Activated CD4-positive, alpha-beta T cell treated with anti-CD3 and anti-CD28 coated beads for 36 hours (primary cell): Measurements from ENCODE around the gene ALDH1A2. TPM values are rescaled to one million over a fixed set of nuclear protein-coding genes. Genes with fewer than 3 reads are reported as not detected.

ENCODE experiments used
- ATAC-seq: fragments of 200-7000 bp; cut with Tn5 transposase; one replicate; pipeline ENCODE4 v1.10.0; 2021; ENCODE audit warnings: mild to moderate bottlenecking, moderate library complexity
- CTCF ChIA-PET: fragments of 350-600 bp; sonication (Branson Sonifier 250); formaldehyde crosslinking; loops from one replicate; lab custom pipeline; 2021; ENCODE audit warnings: antibody characterized with exemption; lab: Charles Lee
- POLR2A ChIA-PET: fragments of 350-600 bp; sonication (Branson Sonifier 250); formaldehyde crosslinking; loops from one replicate; lab custom pipeline; 2021; ENCODE audit warnings: antibody characterized with exemption, inconsistent platforms; lab: Charles Lee
- DNase-seq: peaks from one replicate; pipeline ENCODE4 v3.0.0-alpha.2; 2020
- H3K27ac Mint-ChIP-seq: one replicate; pipeline ENCODE4 v1.8.0; 2021; ENCODE audit warnings: mixed read lengths
- H3K27me3 Mint-ChIP-seq: one replicate; pipeline ENCODE4 v1.8.0; 2021; ENCODE audit warnings: mixed read lengths
- H3K36me3 Mint-ChIP-seq: one replicate; pipeline ENCODE4 v1.8.0; 2021; ENCODE audit warnings: low read depth, mixed read lengths
- H3K4me1 Mint-ChIP-seq: one replicate; pipeline ENCODE4 v1.8.0; 2021; ENCODE audit warnings: mixed read lengths
- H3K4me3 Mint-ChIP-seq: one replicate; pipeline ENCODE4 v1.8.0; 2021; ENCODE audit warnings: mild to moderate bottlenecking, moderate library complexity, mixed read lengths
- H3K9me3 Mint-ChIP-seq: one replicate; pipeline ENCODE4 v1.8.0; 2021; ENCODE audit warnings: low read depth, mixed read lengths
- intact Hi-C, 2 experiments: fragments of 100-400 bp; cut with DNase I in 1 of 2; cut with micrococcal nuclease in 1 of 2; formaldehyde crosslinking; loops; one replicate each; pipeline versions ENCODE4 v1.14.2 to v1.15.1; 2022 to 2024; cut with DNase I, micrococcal nuclease
- total RNA-seq, 2 experiments: library from RNA; stranded (reverse); gene quantifications; one replicate each; pipeline ENCODE4 v1.2.3, GENCODE V29; 2021

Gene ALDH1A2
- total RNA-seq, 2 experiments from 2014 or later = not detected

- no peak overlapping the region for H3K4me3 Mint-ChIP-seq
- intact Hi-C loops = loop anchor here (2.0 to 10.0 kb wide), 3 partner anchors 199 to 504 kb away; no protein-coding TSS in a partner anchor
- CTCF ChIA-PET = interaction anchor here (0.5 to 7.4 kb wide), 14 partner anchors 9 to 1168 kb away, joined by 3 to 107 read pairs (median 3); no protein-coding TSS in a partner anchor
- POLR2A ChIA-PET = no interaction called here
- no peaks in the 10 kb centered on the region for H3K36me3 Mint-ChIP-seq
- peaks cover 3% of the 10 kb centered on the region for H3K4me1 Mint-ChIP-seq
- H3K27me3 Mint-ChIP-seq = peaks cover 45% of the 10 kb centered on the region
- no peak overlapping the region for H3K27ac Mint-ChIP-seq
- ATAC-seq = peak; percentile 84
- H3K9me3 Mint-ChIP-seq = no peaks in the 10 kb centered on the region
- peak; percentile 72 for DNase-seq
Observed at GRCh38 chr15:58066042-58066867, 744 bp upstream of the ALDH1A2 start.

- Mint-ChIP-seq H3K9me3 (no peaks in the 10 kb centered on the region), H3K4me3 (peak overlapping the region; percentile 21), H3K36me3 (no peaks in the 10 kb centered on the region), H3K27ac (no peak overlapping the region), H3K27me3 (peaks cover 42% of the 10 kb centered on the region), H3K4me1 (peaks cover 3% of the 10 kb centered on the region)
- peak; percentile 7 for DNase-seq
- POLR2A ChIA-PET = no interaction called here
- intact Hi-C loops = loop anchor here in 1 of 2 experiments (5.0 to 10.0 kb wide), 3 partner anchors 117 to 503 kb away; no protein-coding TSS in a partner anchor
- CTCF ChIA-PET = interaction anchor here (0.6 to 7.4 kb wide), 2 partner anchors 104 to 200 kb away, joined by 3 to 107 read pairs; no protein-coding TSS in a partner anchor
- ATAC-seq = no peak
Observed at GRCh38 chr15:58064980-58065444, 499 bp downstream of the ALDH1A2 start.

- H3K4me3 Mint-ChIP-seq = no peak overlapping the region
- no peaks in the 10 kb centered on the region for H3K36me3 Mint-ChIP-seq
- intact Hi-C loops = loop anchor here in 1 of 2 experiments (5.0 to 10.0 kb wide), 2 partner anchors 118 to 320 kb away; no protein-coding TSS in a partner anchor
- no peaks in the 10 kb centered on the region for H3K9me3 Mint-ChIP-seq
- DNase-seq (no peak), ATAC-seq (no peak)
- peaks cover 43% of the 10 kb centered on the region for H3K27me3 Mint-ChIP-seq
- no peak overlapping the region for H3K27ac Mint-ChIP-seq
- POLR2A ChIA-PET = no interaction called here
- CTCF ChIA-PET = interaction anchor here (0.6 to 7.4 kb wide), 4 partner anchors 45 to 221 kb away, joined by 3 to 107 read pairs (median 4); no protein-coding TSS in a partner anchor
- peaks cover 3% of the 10 kb centered on the region for H3K4me1 Mint-ChIP-seq
Observed at GRCh38 chr15:58064082-58064979, 1.2 kb downstream of the ALDH1A2 start.

- Mint-ChIP-seq H3K27me3 (peaks cover 45% of the 10 kb centered on the region), H3K27ac (no peak overlapping the region)
Observed at GRCh38 chr15:58063614-58064013, 1.9 kb downstream of the ALDH1A2 start.

GRCh38 chr15:58062983-58063382 lies 2.5 kb downstream of the ALDH1A2 start:
- no peaks in the 10 kb centered on the region for H3K9me3 Mint-ChIP-seq
- peaks cover 47% of the 10 kb centered on the region for H3K27me3 Mint-ChIP-seq
- CTCF ChIA-PET = interaction anchor here (1.4 kb wide), 1 partner anchor 202 kb away, joined by 4 read pairs; no protein-coding TSS in a partner anchor
- intact Hi-C loops = loop anchor here in 1 of 2 experiments (5.0 to 10.0 kb wide), 2 partner anchors 119 to 318 kb away; no protein-coding TSS in a partner anchor
- H3K36me3 Mint-ChIP-seq = no peaks in the 10 kb centered on the region
- DNase-seq = no peak
- H3K4me1 Mint-ChIP-seq = peaks cover 3% of the 10 kb centered on the region
- no peak overlapping the region for H3K27ac Mint-ChIP-seq
- H3K4me3 Mint-ChIP-seq = no peak overlapping the region
- POLR2A ChIA-PET = no interaction called here
- no peak for ATAC-seq

More at GRCh38 chr15:58063614-58064013, 1.9 kb downstream of the ALDH1A2 start:
- Mint-ChIP-seq H3K4me3 (no peak overlapping the region), H3K9me3 (no peaks in the 10 kb centered on the region), H3K36me3 (no peaks in the 10 kb centered on the region), H3K4me1 (peaks cover 3% of the 10 kb centered on the region)
- DNase-seq (no peak), ATAC-seq (no peak)
- CTCF ChIA-PET = interaction anchor here (0.6 to 0.8 kb wide), 3 partner anchors 44 to 221 kb away, joined by 3 to 4 read pairs (median 3); no protein-coding TSS in a partner anchor
- intact Hi-C loops = loop anchor here in 1 of 2 experiments (5.0 to 10.0 kb wide), 2 partner anchors 119 to 319 kb away; no protein-coding TSS in a partner anchor
- POLR2A ChIA-PET = no interaction called here

GRCh38 chr15:58062175-58062574 lies 3.3 kb downstream of the ALDH1A2 start:
- no peak overlapping the region for H3K27ac Mint-ChIP-seq
- no peaks in the 10 kb centered on the region for H3K36me3 Mint-ChIP-seq
- ATAC-seq (no peak), DNase-seq (no peak)
- peaks cover 3% of the 10 kb centered on the region for H3K4me1 Mint-ChIP-seq
- no peaks in the 10 kb centered on the region for H3K9me3 Mint-ChIP-seq
- CTCF ChIA-PET = interaction anchor here (1.4 to 1.8 kb wide), 2 partner anchors 8 to 201 kb away, joined by 4 to 9 read pairs; no protein-coding TSS in a partner anchor
- H3K4me3 Mint-ChIP-seq = no peak overlapping the region
- intact Hi-C loops = loop anchor here in 1 of 2 experiments (5.0 to 10.0 kb wide), 2 partner anchors 120 to 317 kb away; no protein-coding TSS in a partner anchor
- H3K27me3 Mint-ChIP-seq = peaks cover 47% of the 10 kb centered on the region
- POLR2A ChIA-PET = no interaction called here

- Mint-ChIP-seq H3K36me3 (no peaks in the 10 kb centered on the region), H3K9me3 (no peaks in the 10 kb centered on the region), H3K4me3 (no peak overlapping the region), H3K4me1 (no peaks in the 10 kb centered on the region), H3K27ac (no peak overlapping the region), H3K27me3 (peaks cover 44% of the 10 kb centered on the region)
- ATAC-seq (no peak), DNase-seq (no peak)
- intact Hi-C loops = loop anchor here in 1 of 2 experiments (5.0 to 10.0 kb wide), 2 partner anchors 122 to 316 kb away; no protein-coding TSS in a partner anchor
- CTCF ChIA-PET = interaction anchor here (3.2 kb wide), 1 partner anchor 10 kb away, joined by 26 read pairs; no protein-coding TSS in a partner anchor
- POLR2A ChIA-PET = no interaction called here
Observed at GRCh38 chr15:58060575-58060974, 4.9 kb downstream of the ALDH1A2 start.

GRCh38 chr15:58058729-58059128 lies 6.8 kb downstream of the ALDH1A2 start:
- CTCF ChIA-PET = interaction anchor here (3.2 kb wide), 1 partner anchor 11 kb away, joined by 26 read pairs; no protein-coding TSS in a partner anchor
- no peak for ATAC-seq
- Mint-ChIP-seq H3K27me3 (peaks cover 42% of the 10 kb centered on the region), H3K4me3 (no peak overlapping the region), H3K4me1 (no peaks in the 10 kb centered on the region), H3K36me3 (no peaks in the 10 kb centered on the region), H3K9me3 (no peaks in the 10 kb centered on the region), H3K27ac (no peak overlapping the region)
- POLR2A ChIA-PET = no interaction called here
- intact Hi-C loops = no loop called here
- DNase-seq = no peak

- no peaks in the 10 kb centered on the region for H3K4me1 Mint-ChIP-seq
- H3K27ac Mint-ChIP-seq = no peak overlapping the region
- DNase-seq (no peak), ATAC-seq (no peak)
- no peaks in the 10 kb centered on the region for H3K9me3 Mint-ChIP-seq
- peaks cover 40% of the 10 kb centered on the region for H3K27me3 Mint-ChIP-seq
- intact Hi-C loops = no loop called here
- H3K4me3 Mint-ChIP-seq = no peak overlapping the region
- H3K36me3 Mint-ChIP-seq = no peaks in the 10 kb centered on the region
- POLR2A ChIA-PET = no interaction called here
- CTCF ChIA-PET = interaction anchor here (3.2 kb wide), 1 partner anchor 12 kb away, joined by 26 read pairs; no protein-coding TSS in a partner anchor
Observed at GRCh38 chr15:58058073-58058472, 7.4 kb downstream of the ALDH1A2 start.

- peaks cover 38% of the 10 kb centered on the region for H3K27me3 Mint-ChIP-seq
- no peaks in the 10 kb centered on the region for H3K36me3 Mint-ChIP-seq
- ATAC-seq (no peak), DNase-seq (no peak)
- no peak overlapping the region for H3K4me3 Mint-ChIP-seq
- ChIA-PET POLR2A (no interaction called here), CTCF (interaction anchor here (3.2 kb wide), 1 partner anchor 13 kb away, joined by 26 read pairs; no protein-coding TSS in a partner anchor)
- intact Hi-C loops = no loop called here
- H3K9me3 Mint-ChIP-seq = no peaks in the 10 kb centered on the region
- H3K27ac Mint-ChIP-seq = no peak overlapping the region
- H3K4me1 Mint-ChIP-seq = no peaks in the 10 kb centered on the region
Observed at GRCh38 chr15:58057559-58057958, 8.0 kb downstream of the ALDH1A2 start.
